NCI-H1048 (cell line): ENCODE data around the gene PPY.
"Not testable (repeated sequence)": the region's sequence is repeated elsewhere in the genome, so short reads cannot be mapped to it uniquely, and the experiment has no call there.

Source experiments
- DNase-seq: peaks from one replicate; lab custom pipeline; 2025; lab: John Stamatoyannopoulos, UW

PPY gene

GRCh38 chr17:43931062-43931571 lies 11.2 kb downstream of the PPY start:
- DNase-seq, result no peak

GRCh38 chr17:43928609-43929008 lies 13.7 kb downstream of the PPY start:
- DNase-seq, result no peak

GRCh38 chr17:43927929-43928328 lies 14.3 kb downstream of the PPY start:
- not testable (repeated sequence) for DNase-seq

- no peak for DNase-seq
Measured at GRCh38 chr17:43927060-43927864, 15.0 kb downstream of the PPY start.

GRCh38 chr17:43924558-43924957 lies 17.7 kb downstream of the PPY start:
- no peak for DNase-seq

GRCh38 chr17:43920500-43921095 lies 21.7 kb downstream of the PPY start:
- no peak for DNase-seq

- DNase-seq, result no peak
Measured at GRCh38 chr17:43918026-43918389, 24.3 kb downstream of the PPY start.

GRCh38 chr17:43917348-43918025 lies 24.8 kb downstream of the PPY start:
- no peak for DNase-seq

- no peak for DNase-seq
Measured at GRCh38 chr17:43917016-43917347, 25.3 kb downstream of the PPY start.

GRCh38 chr17:43916385-43916784 lies 25.9 kb downstream of the PPY start:
- DNase-seq, result no peak

- DNase-seq, result no peak
Measured at GRCh38 chr17:43915559-43915958, 26.7 kb downstream of the PPY start.

GRCh38 chr17:43914451-43914850 lies 27.8 kb downstream of the PPY start:
- DNase-seq, result no peak

GRCh38 chr17:43913584-43913983 lies 28.7 kb downstream of the PPY start:
- no peak for DNase-seq

GRCh38 chr17:43912635-43913304 lies 29.5 kb downstream of the PPY start:
- DNase-seq, result no peak

GRCh38 chr17:43911904-43912303 lies 30.4 kb downstream of the PPY start:
- no peak for DNase-seq

GRCh38 chr17:43909537-43910231 lies 32.6 kb downstream of the PPY start:
- DNase-seq, result no peak

- no peak for DNase-seq
Measured at GRCh38 chr17:43907998-43908721, 34.1 kb downstream of the PPY start.

- DNase-seq, result peak; percentile 49
Measured at GRCh38 chr17:43907425-43907981, 34.8 kb downstream of the PPY start, which contains the start of gene MPP2. TSS of gene MPP2 (minus strand) at chr17:43907536. CDS start at chr17:43904460, 3,076 bp downstream.

GRCh38 chr17:43906951-43907424 lies 35.3 kb downstream of the PPY start:
- no peak for DNase-seq

- DNase-seq, result no peak
Measured at GRCh38 chr17:43905985-43906852, 36.1 kb downstream of the PPY start.
